Kidney (tissue), 14 donors: ENCODE data around the gene ATP11A. TPM values are rescaled to one million over a fixed set of nuclear protein-coding genes. Genes with fewer than 3 reads are reported as not detected.

Experiments used
- DNase-seq, 5 donors: peaks; one replicate each; pipeline ENCODE4 v3.0.0-alpha.2; 2013 to 2020
- FAIRE-seq: peaks from 2 replicates; lab custom pipeline; 2012; peaks lifted over from hg19 to GRCh38; lab: Jason Lieb, UNC
- H3K27ac ChIP-seq, 2 donors: one replicate each; pipeline ENCODE4 v1.7.0; 2013; ENCODE audit warnings: low read depth in 2 of 2, low read length in 2 of 2, inconsistent platforms in 1 of 2
- H3K27me3 ChIP-seq: one replicate; pipeline ENCODE4 v1.7.1; 2013; ENCODE audit warnings: low read length, inconsistent platforms; ENCODE audit not compliant: control insufficient read depth, insufficient read depth
- H3K36me3 ChIP-seq, 3 donors: one replicate each; pipeline versions ENCODE4 v1.7.0 to v1.7.1; 2013; ENCODE audit warnings: low read length in 3 of 3, control low read depth in 1 of 3, inconsistent platforms in 1 of 3; ENCODE audit not compliant: insufficient read depth in 3 of 3, control insufficient read depth in 2 of 3
- H3K4me1 ChIP-seq, 3 donors: one replicate each; pipeline versions ENCODE4 v1.7.0 to v1.7.1; 2013; ENCODE audit warnings: low read length in 3 of 3, inconsistent platforms in 1 of 3, low read depth in 1 of 3; ENCODE audit not compliant: control insufficient read depth in 2 of 3, insufficient read depth in 2 of 3
- H3K4me3 ChIP-seq, 3 donors: one replicate each; pipeline versions ENCODE4 v1.7.0 to v1.8.1; 2013; ENCODE audit warnings: low read length in 3 of 3, control low read depth in 1 of 3, inconsistent platforms in 1 of 3
- H3K9ac ChIP-seq, 3 donors: one replicate each; pipeline versions ENCODE4 v1.7.0 to v1.7.1; 2013; ENCODE audit warnings: low read length in 3 of 3, control low read depth in 1 of 3, inconsistent platforms in 1 of 3
- H3K9me3 ChIP-seq, 3 donors: one replicate each; pipeline versions ENCODE4 v1.7.0 to v1.7.1; 2013; ENCODE audit warnings: low read length in 3 of 3, control low read depth in 1 of 3, inconsistent platforms in 1 of 3; ENCODE audit not compliant: control insufficient read depth in 2 of 3, insufficient read depth in 1 of 3
- intact Hi-C: fragments of 100-400 bp; cut with DNase I; formaldehyde crosslinking; loops from one replicate; pipeline ENCODE4 v1.11.1; 2022
- polyA plus RNA-seq: library from polyadenylated mRNA; stranded (reverse); fragments of 350-450 nt; fragmentation: Illumina TruSeq; extraction: RNeasy Lipid Tissue Mini Kit (QIAGEN cat#74804); gene quantifications from one replicate; pipeline ENCODE4 v1.2.3, GENCODE V29; 2014; ENCODE audit warnings: low read depth, low replicate concordance; ENCODE audit not compliant: insufficient read depth
- total RNA-seq: library from RNA; stranded (reverse); fragmentation: NEBNext Ultra II Directional; extraction: Animal tissue kit (Norgen Biotek cat#: 25700); gene quantifications from one replicate; pipeline ENCODE4 v1.2.1, GENCODE V29; 2021
- TF ChIP-seq, protein P1 (sequence below): IDR thresholded peaks from 3 replicates; pipeline ENCODE4 v1.5.1; 2012; ENCODE audit warnings: mild to moderate bottlenecking, moderate library complexity, borderline replicate concordance; ENCODE audit not compliant: insufficient read depth; ENCODE audit errors: extremely low read depth
- donor health status: control.
- donor health status: control.
- donor health status: control.
- donor health status: control.
- donor health status: control.
- donor health status: DM: yes; HTN: yes; CAD: no.
- donor health status: Normal renal cell carcinoma (clear cell type).

Gene ATP11A
- total and polyA plus RNA-seq, 2 donors from 2014 or later = 4.9 to 212 TPM

DNA sequence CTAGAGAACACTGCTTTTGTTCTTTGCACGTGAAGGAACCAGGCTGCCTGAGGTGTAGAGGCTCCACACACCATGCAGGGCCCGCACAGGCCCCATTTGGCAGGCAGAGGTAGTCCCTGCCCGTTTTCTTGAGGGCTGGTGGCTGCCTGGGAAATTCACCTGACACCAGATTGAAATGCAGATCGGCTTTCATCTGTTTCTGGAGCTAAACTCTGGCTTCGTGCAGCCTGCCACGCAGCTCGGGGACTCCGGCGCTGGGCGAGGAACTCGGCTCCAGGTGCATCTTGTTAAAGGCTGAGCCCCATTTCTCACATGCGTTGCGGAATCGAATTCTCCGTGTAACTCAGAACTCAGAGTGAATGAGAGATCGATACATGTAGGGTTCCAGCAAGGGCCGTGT lies 37.7 kb downstream of the ATP11A start:
- DNase-seq = peak in 1 of 5 donors; percentile 53
- Histone ChIP-seq H3K27ac (no peak overlapping the region), H3K4me1 (peaks cover 0 to 7% (median 0%) of the 10 kb centered on the region in 3 donors), H3K36me3 (no peaks in the 10 kb centered on the region), H3K9ac (no peak overlapping the region), H3K4me3 (no peak overlapping the region), H3K9me3 (no peaks in the 10 kb centered on the region), H3K27me3 (no peaks in the 10 kb centered on the region)
- TF ChIP-seq, protein P1, sequence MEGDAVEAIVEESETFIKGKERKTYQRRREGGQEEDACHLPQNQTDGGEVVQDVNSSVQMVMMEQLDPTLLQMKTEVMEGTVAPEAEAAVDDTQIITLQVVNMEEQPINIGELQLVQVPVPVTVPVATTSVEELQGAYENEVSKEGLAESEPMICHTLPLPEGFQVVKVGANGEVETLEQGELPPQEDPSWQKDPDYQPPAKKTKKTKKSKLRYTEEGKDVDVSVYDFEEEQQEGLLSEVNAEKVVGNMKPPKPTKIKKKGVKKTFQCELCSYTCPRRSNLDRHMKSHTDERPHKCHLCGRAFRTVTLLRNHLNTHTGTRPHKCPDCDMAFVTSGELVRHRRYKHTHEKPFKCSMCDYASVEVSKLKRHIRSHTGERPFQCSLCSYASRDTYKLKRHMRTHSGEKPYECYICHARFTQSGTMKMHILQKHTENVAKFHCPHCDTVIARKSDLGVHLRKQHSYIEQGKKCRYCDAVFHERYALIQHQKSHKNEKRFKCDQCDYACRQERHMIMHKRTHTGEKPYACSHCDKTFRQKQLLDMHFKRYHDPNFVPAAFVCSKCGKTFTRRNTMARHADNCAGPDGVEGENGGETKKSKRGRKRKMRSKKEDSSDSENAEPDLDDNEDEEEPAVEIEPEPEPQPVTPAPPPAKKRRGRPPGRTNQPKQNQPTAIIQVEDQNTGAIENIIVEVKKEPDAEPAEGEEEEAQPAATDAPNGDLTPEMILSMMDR = no peak
- intact Hi-C loops = no loop called here
- FAIRE-seq = no peak

DNA sequence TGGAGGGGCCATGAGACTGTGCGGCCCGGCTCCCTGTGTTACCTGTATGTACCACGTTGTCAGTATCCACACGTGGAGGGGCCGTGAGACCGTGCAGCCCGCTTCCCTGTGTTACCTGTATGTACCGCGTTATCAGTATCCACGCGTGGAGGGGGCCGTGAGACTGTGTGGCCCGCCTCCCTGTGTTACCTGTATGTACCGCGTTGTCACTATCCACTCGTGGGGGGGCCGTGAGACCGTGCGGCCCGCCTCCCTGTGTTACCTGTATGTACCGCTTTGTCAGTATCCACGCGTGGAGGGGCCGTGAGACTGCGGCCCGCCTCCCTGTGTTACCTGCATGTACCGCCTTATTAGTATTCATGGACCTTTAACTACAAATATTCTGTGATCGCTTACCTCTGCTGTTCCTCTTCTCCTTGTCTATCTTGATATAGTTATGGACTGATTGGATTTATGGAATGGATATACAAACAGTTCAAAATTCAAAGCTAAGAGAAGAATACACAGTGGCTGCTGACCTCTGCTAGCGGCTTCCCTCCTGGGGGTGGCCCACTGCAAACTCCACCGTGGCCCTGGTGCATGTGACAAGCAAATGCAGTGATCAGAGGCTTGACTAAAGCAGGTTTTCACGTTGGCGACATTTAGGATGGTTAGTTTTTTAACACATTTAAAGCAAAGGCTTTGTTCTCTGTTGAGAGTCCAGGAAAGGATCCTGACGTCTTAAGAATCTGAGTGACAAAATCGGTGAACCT lies 38.7 kb downstream of the ATP11A start:
- DNase-seq (peak in 1 of 5 donors; percentile 22), FAIRE-seq (no peak)
- Histone ChIP-seq H3K4me3 (no peak overlapping the region), H3K9me3 (no peaks in the 10 kb centered on the region), H3K4me1 (peaks cover 0 to 9% (median 0%) of the 10 kb centered on the region in 3 donors), H3K27me3 (no peaks in the 10 kb centered on the region), H3K27ac (no peak overlapping the region), H3K9ac (no peak overlapping the region), H3K36me3 (no peaks in the 10 kb centered on the region)
- intact Hi-C loops = no loop called here
- TF ChIP-seq, protein P1 = no peak

DNA sequence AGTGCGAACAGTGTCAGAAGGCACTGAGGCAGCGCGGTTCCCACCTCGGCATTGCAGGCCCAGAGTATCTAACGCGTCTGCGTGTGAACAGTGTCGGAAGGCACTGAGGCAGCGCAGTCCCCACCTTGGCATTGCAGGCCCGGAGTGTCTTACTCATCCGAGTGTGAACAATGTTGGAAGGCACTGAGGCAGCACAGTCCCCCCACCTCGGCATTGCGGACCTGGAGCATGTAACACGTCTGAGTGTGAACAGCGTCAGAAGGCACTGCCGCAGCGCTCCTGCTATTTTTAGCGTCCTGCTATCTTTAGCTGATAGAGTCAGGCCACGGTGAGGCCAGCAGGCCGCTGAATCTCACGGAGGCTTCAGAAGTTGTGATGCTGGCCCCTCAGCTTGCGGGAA lies 39.6 kb downstream of the ATP11A start:
- DNase-seq = peak in 4 of 5 donors; percentile 58 to 72 (median 68)
- TF ChIP-seq, protein P1 = no peak
- intact Hi-C loops = no loop called here
- no peaks in the 10 kb centered on the region for H3K9me3 ChIP-seq
- H3K4me3 ChIP-seq = no peak overlapping the region
- peaks cover 0 to 9% (median 2%) of the 10 kb centered on the region in 3 donors for H3K4me1 ChIP-seq
- H3K27me3 ChIP-seq = no peaks in the 10 kb centered on the region
- no peak for FAIRE-seq
- no peak overlapping the region for H3K9ac ChIP-seq
- H3K36me3 ChIP-seq = no peaks in the 10 kb centered on the region
- H3K27ac ChIP-seq = no peak overlapping the region
